Neural progenitor cell (in vitro differentiated cells): ENCODE results near the gene KPNA1.

Source experiments
- EZH2 ChIP-seq: fragments of 200-600 bp; sonication (generic); IDR thresholded peaks from 2 replicates; pipeline ENCODE4 v1.6.1; 2017; ENCODE audit warnings: antibody characterized with exemption, mild to moderate bottlenecking, moderate library complexity
- TF ChIP-seq, protein P1 (sequence below): fragments of 200-600 bp; sonication (generic); IDR thresholded peaks from 2 replicates; pipeline ENCODE4 v1.5.1; 2017; ENCODE audit warnings: antibody characterized with exemption, mild to moderate bottlenecking

DNA sequence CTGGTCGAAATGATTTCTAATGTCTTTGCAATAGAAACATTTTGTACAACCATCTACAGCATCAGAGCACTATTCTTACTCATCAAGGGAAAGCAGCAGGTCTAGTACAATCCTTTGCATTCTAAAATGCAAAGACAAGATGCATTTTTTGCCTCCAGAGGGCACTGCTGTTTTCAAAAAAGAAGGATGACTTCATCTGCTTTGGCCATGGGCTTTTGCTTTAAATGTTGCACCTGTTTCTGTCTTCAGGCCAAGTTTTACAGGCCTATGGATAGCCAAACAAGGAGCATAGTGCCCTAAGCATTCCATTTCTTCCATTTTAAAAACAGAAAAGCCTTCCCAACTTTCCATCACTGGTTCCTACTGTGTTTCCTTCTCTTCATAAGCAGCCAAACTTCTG lies 45.9 kb upstream of the KPNA1 start:
- TF ChIP-seq, protein P1, sequence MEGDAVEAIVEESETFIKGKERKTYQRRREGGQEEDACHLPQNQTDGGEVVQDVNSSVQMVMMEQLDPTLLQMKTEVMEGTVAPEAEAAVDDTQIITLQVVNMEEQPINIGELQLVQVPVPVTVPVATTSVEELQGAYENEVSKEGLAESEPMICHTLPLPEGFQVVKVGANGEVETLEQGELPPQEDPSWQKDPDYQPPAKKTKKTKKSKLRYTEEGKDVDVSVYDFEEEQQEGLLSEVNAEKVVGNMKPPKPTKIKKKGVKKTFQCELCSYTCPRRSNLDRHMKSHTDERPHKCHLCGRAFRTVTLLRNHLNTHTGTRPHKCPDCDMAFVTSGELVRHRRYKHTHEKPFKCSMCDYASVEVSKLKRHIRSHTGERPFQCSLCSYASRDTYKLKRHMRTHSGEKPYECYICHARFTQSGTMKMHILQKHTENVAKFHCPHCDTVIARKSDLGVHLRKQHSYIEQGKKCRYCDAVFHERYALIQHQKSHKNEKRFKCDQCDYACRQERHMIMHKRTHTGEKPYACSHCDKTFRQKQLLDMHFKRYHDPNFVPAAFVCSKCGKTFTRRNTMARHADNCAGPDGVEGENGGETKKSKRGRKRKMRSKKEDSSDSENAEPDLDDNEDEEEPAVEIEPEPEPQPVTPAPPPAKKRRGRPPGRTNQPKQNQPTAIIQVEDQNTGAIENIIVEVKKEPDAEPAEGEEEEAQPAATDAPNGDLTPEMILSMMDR = peak; percentile 68
- TF ChIP-seq EZH2 = no peak
